ENCODE data around the gene TLCD1.

Gene TLCD1, protein sequence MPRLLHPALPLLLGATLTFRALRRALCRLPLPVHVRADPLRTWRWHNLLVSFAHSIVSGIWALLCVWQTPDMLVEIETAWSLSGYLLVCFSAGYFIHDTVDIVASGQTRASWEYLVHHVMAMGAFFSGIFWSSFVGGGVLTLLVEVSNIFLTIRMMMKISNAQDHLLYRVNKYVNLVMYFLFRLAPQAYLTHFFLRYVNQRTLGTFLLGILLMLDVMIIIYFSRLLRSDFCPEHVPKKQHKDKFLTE

GRCh38 chr17:28726226-28726626 is at the start of gene TLCD1:
Gene TLCD1, minus strand, starts transcription at chr17:28726233. Its CDS starts 136 bp downstream, at chr17:28726097.
- peak within 1 kb of the TSS; percentile 65 for H3K4me3 ChIP-seq (ENCODE audit: low read depth, low read length)
- TF ChIP-seq, protein P1, sequence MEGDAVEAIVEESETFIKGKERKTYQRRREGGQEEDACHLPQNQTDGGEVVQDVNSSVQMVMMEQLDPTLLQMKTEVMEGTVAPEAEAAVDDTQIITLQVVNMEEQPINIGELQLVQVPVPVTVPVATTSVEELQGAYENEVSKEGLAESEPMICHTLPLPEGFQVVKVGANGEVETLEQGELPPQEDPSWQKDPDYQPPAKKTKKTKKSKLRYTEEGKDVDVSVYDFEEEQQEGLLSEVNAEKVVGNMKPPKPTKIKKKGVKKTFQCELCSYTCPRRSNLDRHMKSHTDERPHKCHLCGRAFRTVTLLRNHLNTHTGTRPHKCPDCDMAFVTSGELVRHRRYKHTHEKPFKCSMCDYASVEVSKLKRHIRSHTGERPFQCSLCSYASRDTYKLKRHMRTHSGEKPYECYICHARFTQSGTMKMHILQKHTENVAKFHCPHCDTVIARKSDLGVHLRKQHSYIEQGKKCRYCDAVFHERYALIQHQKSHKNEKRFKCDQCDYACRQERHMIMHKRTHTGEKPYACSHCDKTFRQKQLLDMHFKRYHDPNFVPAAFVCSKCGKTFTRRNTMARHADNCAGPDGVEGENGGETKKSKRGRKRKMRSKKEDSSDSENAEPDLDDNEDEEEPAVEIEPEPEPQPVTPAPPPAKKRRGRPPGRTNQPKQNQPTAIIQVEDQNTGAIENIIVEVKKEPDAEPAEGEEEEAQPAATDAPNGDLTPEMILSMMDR (IDR thresholded peaks at IDR 0.05; ENCODE audit: low read depth, low read length) = no peak

DNA sequence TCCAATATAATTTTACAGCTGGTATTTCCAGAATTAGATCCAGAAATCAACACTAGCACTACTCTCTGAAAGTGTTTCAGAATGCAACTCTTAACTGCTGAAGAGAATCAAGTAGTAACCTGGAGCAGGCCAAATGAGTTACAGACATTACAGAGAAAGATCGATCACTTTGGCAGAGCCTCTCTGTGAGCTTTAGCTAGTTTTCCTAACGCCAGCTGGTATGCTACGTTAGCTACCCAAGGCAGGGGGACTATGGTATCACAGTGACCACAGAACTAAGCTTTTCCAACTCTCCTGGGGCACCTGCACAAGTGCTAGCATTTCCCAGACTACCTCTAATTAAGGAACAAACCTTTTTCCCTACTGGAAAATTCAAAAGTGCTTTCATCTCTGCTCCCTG is 48.2 kb upstream of the TLCD1 start:
- TF ChIP-seq, protein P1 (IDR thresholded peaks at IDR 0.05; ENCODE audit: low read depth, low read length) = no peak

GRCh38 chr17:28773736-28774135 is 47.7 kb upstream of the TLCD1 start:
- no peak overlapping the region for H3K4me3 ChIP-seq (ENCODE audit: low read depth, low read length)
- TF ChIP-seq, protein P1 (IDR thresholded peaks at IDR 0.05; ENCODE audit: low read depth, low read length) = no peak

More for the DNA sequence above, 48.2 kb upstream of the TLCD1 start:
- no peak overlapping the region for H3K4me3 ChIP-seq (ENCODE audit: low read depth, low read length)

DNA sequence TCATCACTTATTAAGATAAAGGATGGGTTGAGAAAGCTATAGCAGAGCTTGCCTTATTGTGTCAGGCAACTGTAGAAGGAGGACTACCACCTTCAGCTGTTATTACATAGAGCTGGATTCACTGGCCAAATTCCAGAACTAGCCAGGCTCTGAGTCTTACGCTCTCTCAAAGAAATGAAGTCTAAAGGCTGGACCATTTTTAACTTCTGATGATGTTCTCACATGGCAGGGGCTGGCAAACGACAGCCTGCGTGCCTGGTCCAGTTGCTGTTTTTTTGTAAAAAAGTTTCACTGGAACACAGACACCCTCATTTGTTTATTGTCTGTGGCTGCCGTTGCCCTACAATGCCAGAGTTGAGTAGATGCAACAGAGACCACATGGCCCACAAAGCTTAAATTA is 39.0 kb upstream of the TLCD1 start:
- H3K4me3 ChIP-seq (ENCODE audit: low read depth, low read length) = no peak overlapping the region
- TF ChIP-seq, protein P1 (IDR thresholded peaks at IDR 0.05; ENCODE audit: low read depth, low read length) = no peak

GRCh38 chr17:28763804-28764266 is 37.8 kb upstream of the TLCD1 start:
- TF ChIP-seq, protein P1 (IDR thresholded peaks at IDR 0.05; ENCODE audit: low read depth, low read length) = peak; percentile 69
- H3K4me3 ChIP-seq (ENCODE audit: low read depth, low read length) = no peak overlapping the region

- TF ChIP-seq, protein P1 (IDR thresholded peaks at IDR 0.05; ENCODE audit: low read depth, low read length) = no peak
- no peak overlapping the region for H3K4me3 ChIP-seq (ENCODE audit: low read depth, low read length)
These were observed 37.2 kb upstream of the TLCD1 start for GRCh38 chr17:28763137-28763799.
